Right lobe of liver (tissue), 6 donors: ENCODE measurements around the gene SLX4. TPM values are rescaled to one million over a fixed set of nuclear protein-coding genes. Genes with fewer than 3 reads are reported as not detected.

ENCODE experiments used
- ATAC-seq, 4 donors: fragments of 200-7000 bp; cut with Tn5 transposase; one replicate each; pipeline ENCODE4 v1.9.1; 2020; ENCODE audit warnings: mild to moderate bottlenecking in 4 of 4, moderate library complexity in 4 of 4
- DNase-seq, 3 donors: peaks; one replicate each; pipeline ENCODE4 v3.0.0-alpha.2; 2020
- H3K27ac ChIP-seq, 3 donors: fragments of 200-600 bp; one replicate each; pipeline ENCODE4 v1.8.0; 2022
- H3K27me3 ChIP-seq, 2 donors: fragments of 200-600 bp; one replicate each; pipeline ENCODE4 v1.8.0; 2022
- H3K36me3 ChIP-seq, 4 donors: fragments of 200-600 bp; sonication (generic) in 1 of 4; one replicate each; pipeline versions ENCODE4 v1.5.1 to v1.8.0; 2017 to 2022; ENCODE audit warnings: control low read depth in 1 of 4
- H3K4me1 ChIP-seq, 4 donors: fragments of 200-600 bp; sonication (generic) in 1 of 4; one replicate each; pipeline versions ENCODE4 v1.5.1 to v1.8.0; 2017 to 2022; ENCODE audit warnings: control low read depth in 1 of 4
- H3K4me3 ChIP-seq, 3 donors: fragments of 200-600 bp; one replicate each; pipeline ENCODE4 v1.8.0; 2022
- H3K9me3 ChIP-seq, 4 donors: fragments of 200-600 bp; sonication (generic) in 1 of 4; one replicate each; pipeline versions ENCODE4 v1.5.1 to v1.8.0; 2017 to 2022; ENCODE audit warnings: control low read depth in 1 of 4
- CTCF ChIP-seq, 4 donors: fragments of 200-600 bp in 3 of 4; fragments of 450-650 bp in 1 of 4; IDR thresholded peaks; one replicate each; pipeline versions ENCODE4 v1.5.1 to v1.8.0; 2016 to 2022; ENCODE audit warnings: antibody characterized with exemption in 4 of 4, mild to moderate bottlenecking in 2 of 4
- POLR2A ChIP-seq: fragments of 450-650 bp; IDR thresholded peaks from one replicate; pipeline ENCODE4 v1.6.1; 2017; ENCODE audit warnings: antibody characterized with exemption, mild to moderate bottlenecking
- WGBS: methylation state at CpG from one replicate; pipeline ENCODE4 v1.1.6; 2018; ENCODE audit warnings: low coverage, low lambda C conversion rate; ENCODE audit not compliant: insufficient coverage; ENCODE audit errors: missing lambda C conversion rate; 5-methylcytosine and 5-hydroxymethylcytosine counted together
- intact Hi-C, 2 donors: fragments of 100-400 bp; cut with DNase I; formaldehyde crosslinking; loops; one replicate each; pipeline versions ENCODE4 v1.11.2 to v1.14.1; 2022
- total RNA-seq, 6 experiments: library from RNA; depleted of rRNA in 2 of 6; stranded (reverse); fragments of >200 nt in 2 of 6; fragmentation: NEBNext Ultra II Directional in 3 of 6; extraction: Animal tissue kit (Norgen Biotek cat#: 25700) in 3 of 6; gene quantifications; one replicate each; pipeline versions ENCODE4 v1.1.0 to v1.2.4, GENCODE V29; 2016 to 2023
- donor health status: DM: no; HTN: yes; CAD: no.
- donor health status: DM: no; HTN: no; CAD: no.
- donor health status: DM: no; HTN: no; CAD: no.
- donor health status: DM: no; HTN: yes; CAD: no.
- donor health status: DM: no; HTN: yes; CAD: no.

SLX4 gene
- total RNA-seq, 6 experiments from 2014 or later, result 1.8 to 2.9 (median 2.2) TPM

GRCh38 chr16:3550851-3551847 lies 60.3 kb downstream of the SLX4 start:
- no peak for TF ChIP-seq CTCF (IDR thresholded peaks at IDR 0.05)
- no peak for TF ChIP-seq POLR2A
- no peaks in the 10 kb centered on the region for H3K4me1 ChIP-seq
- no peaks in the 10 kb centered on the region for H3K27me3 ChIP-seq
- H3K36me3 ChIP-seq, result no peaks in the 10 kb centered on the region
- ATAC-seq, result no peak
- H3K9me3 ChIP-seq, result no peaks in the 10 kb centered on the region
- DNase-seq, result no peak
- WGBS, result 72% methylated on average over 6 of the region's 6 CpGs
- intact Hi-C loops, result no loop called here
- no peak overlapping the region for H3K27ac ChIP-seq
- H3K4me3 ChIP-seq, result no peak overlapping the region

DNA sequence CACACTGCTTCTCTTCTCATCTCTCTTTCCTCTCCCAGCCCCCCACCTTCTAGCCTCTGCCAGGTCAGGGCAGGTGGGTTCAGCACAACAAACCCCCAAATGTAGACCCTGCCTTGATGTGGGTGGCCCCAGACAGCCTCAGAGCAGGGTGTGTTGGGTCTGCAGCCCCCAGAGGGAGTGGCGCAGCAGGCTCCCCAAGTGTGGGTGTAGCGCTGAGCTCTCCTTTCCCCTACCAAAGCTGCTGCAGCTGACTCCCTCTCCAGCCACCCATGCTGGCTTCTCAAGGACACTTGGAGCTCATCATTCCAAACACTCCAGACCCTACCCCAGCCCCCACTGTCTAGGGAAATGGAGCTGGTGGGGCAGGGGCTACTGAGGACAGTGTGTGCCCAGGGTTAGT lies 61.5 kb downstream of the SLX4 start:
- no peaks in the 10 kb centered on the region for H3K4me1 ChIP-seq
- H3K27me3 ChIP-seq, result no peaks in the 10 kb centered on the region
- no peaks in the 10 kb centered on the region for H3K36me3 ChIP-seq
- H3K9me3 ChIP-seq, result no peaks in the 10 kb centered on the region
- H3K27ac ChIP-seq, result no peak overlapping the region
- TF ChIP-seq POLR2A (no peak), CTCF (IDR thresholded peaks at IDR 0.05) (no peak)
- H3K4me3 ChIP-seq, result no peak overlapping the region
- intact Hi-C loops, result no loop called here
- DNase-seq, result no peak
- WGBS, result 100% methylated on average over 2 of the region's 2 CpGs
- ATAC-seq, result no peak

GRCh38 chr16:3548859-3549258 lies 62.5 kb downstream of the SLX4 start:
- H3K27me3 ChIP-seq, result no peaks in the 10 kb centered on the region
- no CpG with 5 or more reads among the region's 15 CpGs for WGBS

DNA sequence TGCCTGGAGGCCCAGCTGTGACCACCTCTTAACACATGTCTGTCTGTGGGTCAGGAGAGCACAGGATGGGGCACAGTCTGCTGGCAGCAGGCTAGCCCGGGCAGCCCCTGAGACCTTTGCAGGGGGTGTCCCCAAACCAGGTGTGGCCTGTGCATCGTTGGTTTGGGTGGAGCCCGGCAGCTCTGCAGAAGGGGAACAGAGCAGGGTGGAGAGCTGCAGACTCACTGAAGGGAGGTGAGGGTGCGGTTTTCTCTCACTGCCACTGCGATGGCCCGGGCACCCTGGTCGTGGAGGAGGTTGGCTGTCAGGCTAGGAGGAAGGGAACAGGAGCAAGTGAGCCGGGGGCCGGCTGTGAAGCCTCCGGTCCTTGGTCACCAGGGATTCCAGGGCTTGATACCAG lies 63.0 kb downstream of the SLX4 start:
- DNase-seq (no peak), ATAC-seq (no peak)
- H3K36me3 ChIP-seq, result no peaks in the 10 kb centered on the region
- H3K4me3 ChIP-seq, result no peak overlapping the region
- intact Hi-C loops, result no loop called here
- H3K27me3 ChIP-seq, result no peaks in the 10 kb centered on the region
- no peaks in the 10 kb centered on the region for H3K4me1 ChIP-seq
- H3K27ac ChIP-seq, result no peak overlapping the region
- TF ChIP-seq POLR2A, result no peak
- TF ChIP-seq CTCF (IDR thresholded peaks at IDR 0.05), result no peak
- no CpG with 5 or more reads among the region's 10 CpGs for WGBS
- H3K9me3 ChIP-seq, result no peaks in the 10 kb centered on the region

More at GRCh38 chr16:3548859-3549258, 62.5 kb downstream of the SLX4 start:
- no peaks in the 10 kb centered on the region for H3K36me3 ChIP-seq
- intact Hi-C loops, result no loop called here
- H3K9me3 ChIP-seq, result no peaks in the 10 kb centered on the region
- no peak for ATAC-seq
- H3K27ac ChIP-seq, result no peak overlapping the region
- no peak overlapping the region for H3K4me3 ChIP-seq
- no peaks in the 10 kb centered on the region for H3K4me1 ChIP-seq
- TF ChIP-seq CTCF (IDR thresholded peaks at IDR 0.05) (no peak), POLR2A (no peak)
- DNase-seq, result no peak
